Stimulated activated naive CD8-positive, alpha-beta T cell treated with anti-CD3 and anti-CD28 coated beads, Interleukin-15, amount 100 ng/mL, for 72 hours (primary cell): ENCODE measurements around the gene B3GALT6.

Source experiments
- ATAC-seq: fragments of 150-1000 bp; cut with Tn5 transposase; 2 replicates; pipeline ENCODE4 v1.10.0; 2021; ENCODE audit warnings: mild to moderate bottlenecking, moderate library complexity
- DNase-seq, 2 donors: peaks; one replicate each; pipeline ENCODE4 v3.0.0; 2021 to 2022
- H3K27ac Mint-ChIP-seq, 2 donors: one replicate each; pipeline ENCODE4 v1.8.0; 2022; ENCODE audit warnings: mild to moderate bottlenecking in 2 of 2, mixed read lengths in 2 of 2, moderate library complexity in 2 of 2
- H3K27me3 Mint-ChIP-seq: one replicate; pipeline ENCODE4 v1.8.0; 2022; ENCODE audit warnings: mixed read lengths
- H3K4me1 Mint-ChIP-seq: one replicate; pipeline ENCODE4 v1.8.0; 2022; ENCODE audit warnings: mild to moderate bottlenecking, mixed read lengths
- H3K4me3 Mint-ChIP-seq, 2 donors: one replicate each; pipeline ENCODE4 v1.8.0; 2022; ENCODE audit warnings: mild to moderate bottlenecking in 2 of 2, mixed read lengths in 2 of 2, moderate library complexity in 1 of 2
- H3K9me3 Mint-ChIP-seq, 2 donors: one replicate each; pipeline ENCODE4 v1.8.0; 2022; ENCODE audit warnings: mixed read lengths in 2 of 2

Gene B3GALT6

DNA sequence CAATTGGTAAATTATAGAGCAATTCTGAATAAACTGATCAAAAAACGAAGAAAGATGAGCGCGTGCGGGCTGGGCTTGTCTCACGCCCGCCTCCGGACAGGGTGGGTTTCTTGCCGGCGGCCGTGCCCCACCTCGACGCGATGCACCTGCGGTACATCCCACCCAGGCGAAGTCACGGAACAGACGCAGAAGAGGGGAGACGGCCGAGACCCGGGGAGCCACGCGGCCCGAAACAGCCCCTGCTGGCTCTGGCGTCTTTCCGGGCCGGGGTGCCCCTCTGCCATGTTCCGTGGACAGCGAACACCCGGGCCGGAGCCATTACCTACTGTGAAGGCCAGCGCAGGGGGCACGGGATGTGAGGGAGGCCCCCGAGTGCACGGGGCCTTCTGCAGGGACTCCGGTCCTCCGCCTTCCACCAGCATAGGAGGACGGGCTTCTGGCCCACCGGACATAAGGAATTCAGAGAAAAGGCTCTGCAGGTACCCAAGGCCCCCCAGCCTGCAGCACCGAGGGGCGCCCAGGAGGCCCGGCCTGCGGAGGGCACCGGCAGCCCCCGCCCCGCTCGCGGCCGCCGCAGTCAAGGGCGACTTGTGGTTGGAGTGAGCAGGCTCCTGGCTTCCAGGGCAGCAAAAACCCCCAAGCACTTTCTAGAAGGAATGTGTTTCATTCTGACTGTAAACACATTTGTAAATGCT is 22.1 kb downstream of the B3GALT6 start:
- DNase-seq (no peak), ATAC-seq (no peak)
- Mint-ChIP-seq H3K9me3 (no peaks in the 10 kb centered on the region), H3K4me3 (no peak overlapping the region), H3K27ac (peak overlapping the region in 1 of 2 donors; percentile 2), H3K27me3 (no peaks in the 10 kb centered on the region), H3K4me1 (peaks cover 33% of the 10 kb centered on the region)

GRCh38 chr1:1254667-1254998 is 22.6 kb downstream of the B3GALT6 start:
- Mint-ChIP-seq H3K27me3 (no peaks in the 10 kb centered on the region), H3K27ac (no peak overlapping the region), H3K4me1 (peaks cover 32% of the 10 kb centered on the region), H3K9me3 (no peaks in the 10 kb centered on the region), H3K4me3 (no peak overlapping the region)
- ATAC-seq = no peak
- DNase-seq = no peak

DNA sequence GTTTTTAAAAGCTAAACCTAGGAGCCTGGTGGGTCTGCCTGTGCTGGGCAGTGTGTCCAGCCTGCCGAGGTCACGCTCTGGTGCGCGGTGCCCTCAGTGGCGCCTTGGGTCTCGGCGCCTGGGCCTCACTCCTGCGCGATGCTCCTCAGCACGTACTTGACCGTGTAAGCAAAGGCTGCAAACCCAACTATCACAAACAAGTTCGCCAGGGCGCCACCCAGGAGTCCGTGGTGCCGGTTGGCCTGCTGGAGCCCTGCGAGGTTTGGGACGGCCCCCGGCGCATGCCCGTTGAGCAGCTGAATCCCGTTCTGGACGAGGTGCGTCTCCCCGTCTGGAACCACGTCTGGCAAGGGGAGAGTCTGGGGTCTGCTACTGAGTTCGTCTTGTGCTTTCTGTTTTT is 23.0 kb downstream of the B3GALT6 start:
- Mint-ChIP-seq H3K4me3 (no peak overlapping the region), H3K27ac (no peak overlapping the region), H3K27me3 (no peaks in the 10 kb centered on the region), H3K4me1 (peaks cover 32% of the 10 kb centered on the region), H3K9me3 (no peaks in the 10 kb centered on the region)
- ATAC-seq (no peak), DNase-seq (no peak)

DNA sequence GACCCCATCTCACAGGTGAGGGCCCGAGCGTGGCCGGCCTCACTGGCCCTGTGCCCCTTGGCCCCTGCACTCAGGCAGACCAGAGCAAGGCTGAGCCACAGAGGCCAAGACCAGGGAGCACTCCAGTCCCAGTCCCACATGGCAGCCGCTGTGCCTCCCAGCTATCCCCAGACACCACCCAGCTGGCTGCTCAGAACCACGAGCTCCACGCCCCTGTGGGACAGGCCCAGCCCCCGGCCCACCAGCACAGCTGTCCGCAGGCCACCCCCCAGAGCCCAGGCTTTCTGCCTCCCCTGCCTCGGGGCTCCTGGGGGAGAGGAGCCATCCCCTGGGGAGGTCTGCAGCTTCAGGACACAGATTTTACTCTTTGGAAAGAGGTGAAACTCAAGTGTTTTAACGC is 23.6 kb downstream of the B3GALT6 start:
- H3K4me3 Mint-ChIP-seq = no peak overlapping the region
- DNase-seq (no peak), ATAC-seq (no peak)
- H3K9me3 Mint-ChIP-seq = no peaks in the 10 kb centered on the region
- H3K27me3 Mint-ChIP-seq = no peaks in the 10 kb centered on the region
- peak overlapping the region in 1 of 2 donors; percentile 25 for H3K27ac Mint-ChIP-seq
- peaks cover 28% of the 10 kb centered on the region for H3K4me1 Mint-ChIP-seq

DNA sequence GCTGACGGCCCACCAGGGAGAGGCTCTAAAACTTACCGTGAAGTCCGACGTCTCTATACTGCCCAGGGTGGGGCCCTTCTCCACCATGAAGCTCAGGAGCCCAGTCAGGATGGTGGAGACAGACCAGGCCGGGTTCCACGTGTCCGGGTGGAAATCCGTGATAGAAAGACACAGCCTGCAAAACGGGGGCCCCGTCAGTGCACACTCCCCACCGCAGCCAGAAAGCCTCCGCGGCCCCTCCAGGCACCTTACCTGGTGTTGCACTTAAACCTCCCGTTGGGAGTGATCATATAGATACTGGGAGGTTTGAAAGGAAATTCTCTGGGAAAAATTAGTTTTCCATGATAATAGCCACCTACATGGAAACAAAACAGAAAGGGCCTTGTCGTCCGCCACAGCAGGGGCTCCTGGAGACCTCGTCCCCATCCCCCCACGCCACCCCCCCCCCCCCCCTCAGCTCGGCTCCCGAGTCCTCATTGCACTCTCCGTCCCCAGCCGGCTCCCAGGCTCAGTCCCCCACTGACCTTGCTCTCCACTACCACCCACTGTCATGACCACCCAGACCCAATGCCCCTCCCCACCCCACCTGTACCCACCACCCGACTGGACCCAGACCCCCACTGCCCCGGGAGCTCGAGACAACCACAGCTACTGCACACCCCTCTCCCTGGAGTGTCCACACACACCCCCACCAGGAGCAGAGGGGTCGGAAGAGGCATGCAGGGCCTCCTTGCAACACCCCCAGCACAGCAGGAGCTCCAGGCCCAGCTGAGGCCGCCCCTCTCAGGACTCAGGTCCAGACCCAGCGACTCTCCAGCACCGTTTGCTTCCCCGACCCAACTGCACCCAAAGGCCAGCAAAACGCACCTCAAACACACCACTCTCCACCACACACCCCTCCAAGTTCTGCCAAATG is 25.2 kb downstream of the B3GALT6 start:
- no peaks in the 10 kb centered on the region for H3K27me3 Mint-ChIP-seq
- H3K9me3 Mint-ChIP-seq = no peaks in the 10 kb centered on the region
- peaks cover 28% of the 10 kb centered on the region for H3K4me1 Mint-ChIP-seq
- no peak for DNase-seq
- peak overlapping the region in 1 of 2 donors; percentile 42 for H3K27ac Mint-ChIP-seq
- peak; percentile 15 for ATAC-seq
- H3K4me3 Mint-ChIP-seq = no peak overlapping the region

DNA sequence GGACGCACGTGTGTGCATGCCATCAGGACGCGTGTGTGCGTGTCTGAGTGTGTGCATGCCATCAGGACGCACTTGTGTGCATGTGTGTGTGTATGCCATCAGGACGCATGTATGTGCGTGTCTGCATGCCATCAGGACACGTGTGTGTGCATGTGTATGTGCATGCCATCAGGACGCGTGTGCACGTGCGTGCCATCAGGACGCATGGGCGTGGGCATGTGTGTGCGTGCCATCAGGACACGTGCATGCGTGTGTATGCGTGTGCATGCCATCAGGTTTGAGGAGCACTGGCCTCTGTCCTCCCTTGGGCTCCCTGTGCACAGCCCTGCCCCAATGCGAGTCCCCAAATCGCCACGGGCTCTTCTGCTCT is 27.1 kb downstream of the B3GALT6 start:
- Mint-ChIP-seq H3K9me3 (no peaks in the 10 kb centered on the region), H3K4me1 (peaks cover 29% of the 10 kb centered on the region), H3K27ac (no peak overlapping the region), H3K4me3 (no peak overlapping the region), H3K27me3 (no peaks in the 10 kb centered on the region)
- ATAC-seq (no peak), DNase-seq (no peak)

DNA sequence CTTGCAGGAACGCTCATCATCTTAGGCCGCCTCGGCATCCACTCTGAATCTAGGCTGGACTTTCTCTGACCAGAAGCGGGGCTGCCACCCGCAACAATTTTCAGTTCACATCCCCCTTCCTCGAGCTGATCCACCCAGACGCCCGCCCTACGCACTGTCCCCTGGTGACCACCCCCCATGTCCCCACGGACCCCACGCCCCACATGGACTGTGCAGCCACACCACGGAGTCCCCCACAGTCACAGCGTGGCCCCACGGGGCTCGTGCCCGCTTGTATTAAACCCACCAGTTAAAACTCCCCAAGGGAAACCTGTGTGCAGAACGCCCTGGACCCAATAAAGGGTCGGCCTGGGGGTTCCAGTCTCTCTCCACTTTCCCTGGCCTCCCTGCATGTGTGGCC is 27.5 kb downstream of the B3GALT6 start:
- ATAC-seq (peak; percentile 49), DNase-seq (no peak)
- no peak overlapping the region for H3K27ac Mint-ChIP-seq
- H3K9me3 Mint-ChIP-seq = no peaks in the 10 kb centered on the region
- no peak overlapping the region for H3K4me3 Mint-ChIP-seq
- H3K4me1 Mint-ChIP-seq = peaks cover 29% of the 10 kb centered on the region
- H3K27me3 Mint-ChIP-seq = no peaks in the 10 kb centered on the region

DNA sequence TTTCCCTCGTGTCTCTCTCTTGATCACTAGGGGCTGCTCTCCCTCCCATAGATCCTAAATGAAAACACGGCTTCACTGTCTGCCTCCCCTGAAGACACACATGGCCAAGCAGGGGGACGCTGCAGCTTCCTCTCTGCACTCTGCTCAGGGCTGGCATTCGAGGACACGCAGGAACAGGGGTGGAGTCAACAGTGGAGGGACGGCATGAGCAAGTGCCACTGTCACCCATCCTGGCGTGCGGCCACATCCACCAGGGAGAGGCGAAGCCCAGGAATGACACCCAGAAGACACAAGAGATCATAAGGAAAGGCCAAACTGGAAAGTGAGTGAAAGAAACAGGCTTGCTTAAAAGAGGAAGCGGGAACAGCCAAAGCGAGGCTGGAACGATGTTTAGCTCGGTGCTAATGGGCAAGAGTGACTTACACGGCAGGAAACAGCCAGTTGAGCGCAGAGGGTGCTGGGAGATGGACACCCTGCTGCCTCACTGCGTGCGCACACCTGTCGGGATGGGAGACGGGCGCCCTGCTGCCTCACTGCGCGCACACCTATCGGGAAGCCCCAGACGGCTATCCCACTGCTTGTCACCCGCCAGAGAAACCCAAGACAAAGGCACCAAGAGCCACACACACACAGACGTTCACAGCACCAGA is 28.0 kb downstream of the B3GALT6 start:
- Mint-ChIP-seq H3K4me3 (no peak overlapping the region), H3K4me1 (peaks cover 29% of the 10 kb centered on the region), H3K9me3 (no peaks in the 10 kb centered on the region), H3K27me3 (no peaks in the 10 kb centered on the region), H3K27ac (peak overlapping the region in 1 of 2 donors; percentile 58)
- ATAC-seq = no peak
- no peak for DNase-seq

DNA sequence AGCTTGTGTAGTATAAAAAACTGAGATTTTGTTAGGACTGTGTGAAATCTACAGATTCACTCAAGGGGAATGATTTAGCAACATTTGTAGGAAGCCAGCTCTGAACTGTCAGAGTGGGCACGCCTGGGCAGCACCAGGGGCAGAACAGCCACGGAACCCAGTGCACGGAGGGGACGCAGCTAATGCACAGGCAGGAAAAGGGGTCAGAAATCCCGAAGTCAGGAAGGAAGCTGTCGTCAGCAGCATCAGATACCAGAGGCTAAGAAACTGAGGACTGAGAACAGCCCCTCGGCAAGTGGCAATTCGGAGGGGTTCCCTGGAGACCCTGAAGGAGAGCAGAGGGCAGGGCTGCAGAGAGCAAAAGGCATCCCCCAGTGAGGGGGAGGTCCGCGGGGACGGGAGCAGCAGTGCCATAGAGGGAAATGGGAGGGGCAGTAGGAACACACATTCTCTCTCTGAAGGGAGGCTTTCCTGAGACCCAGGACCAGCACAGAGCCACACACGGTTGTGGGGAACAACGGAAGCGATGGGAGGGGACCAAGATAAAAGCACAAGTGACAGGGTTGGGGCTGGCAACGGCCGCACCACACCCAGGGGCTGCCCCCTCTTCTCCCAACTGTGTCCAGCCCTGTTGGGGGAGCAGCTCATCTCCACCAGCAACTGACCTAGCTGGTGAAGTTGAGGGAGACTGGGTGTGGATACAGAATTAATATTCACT is 29.0 kb downstream of the B3GALT6 start:
- H3K4me3 Mint-ChIP-seq = peak overlapping the region in 1 of 2 donors; percentile 28
- ATAC-seq = no peak
- peak overlapping the region in 1 of 2 donors; percentile 58 for H3K27ac Mint-ChIP-seq
- H3K4me1 Mint-ChIP-seq = peaks cover 33% of the 10 kb centered on the region
- H3K27me3 Mint-ChIP-seq = no peaks in the 10 kb centered on the region
- no peaks in the 10 kb centered on the region for H3K9me3 Mint-ChIP-seq
- no peak for DNase-seq

GRCh38 chr1:1262071-1262470 is 30.0 kb downstream of the B3GALT6 start:
- ATAC-seq (no peak), DNase-seq (no peak)
- H3K27me3 Mint-ChIP-seq = no peaks in the 10 kb centered on the region
- peak overlapping the region in 1 of 2 donors; percentile 59 for H3K27ac Mint-ChIP-seq
- no peaks in the 10 kb centered on the region for H3K9me3 Mint-ChIP-seq
- H3K4me1 Mint-ChIP-seq = peaks cover 38% of the 10 kb centered on the region
- H3K4me3 Mint-ChIP-seq = no peak overlapping the region

- H3K4me1 Mint-ChIP-seq = peaks cover 42% of the 10 kb centered on the region
- DNase-seq = no peak
- no peaks in the 10 kb centered on the region for H3K27me3 Mint-ChIP-seq
- ATAC-seq = no peak
- no peak overlapping the region for H3K27ac Mint-ChIP-seq
- no peaks in the 10 kb centered on the region for H3K9me3 Mint-ChIP-seq
- H3K4me3 Mint-ChIP-seq = no peak overlapping the region
These were observed 30.7 kb downstream of the B3GALT6 start for GRCh38 chr1:1262758-1263157.

DNA sequence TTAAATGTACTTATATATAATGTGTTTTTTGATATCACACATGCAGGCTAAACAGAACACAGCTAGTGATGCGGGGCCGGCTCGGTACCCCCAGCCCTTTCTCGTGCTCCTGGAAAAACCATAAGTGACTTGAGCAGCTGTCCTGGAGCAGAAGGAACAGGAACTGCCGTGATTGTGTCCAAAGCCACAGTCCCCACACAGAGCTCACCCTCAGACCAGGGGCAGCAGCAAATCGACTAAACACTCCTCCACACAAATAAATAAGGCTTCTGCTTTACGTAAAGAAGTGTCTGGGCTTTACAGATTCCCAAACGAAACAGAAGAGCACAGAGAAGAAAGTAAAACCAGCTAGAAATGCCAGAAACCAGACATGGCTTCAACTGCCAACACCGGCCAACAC is 32.0 kb downstream of the B3GALT6 start:
- Mint-ChIP-seq H3K27me3 (no peaks in the 10 kb centered on the region), H3K4me3 (no peak overlapping the region), H3K27ac (no peak overlapping the region), H3K9me3 (no peaks in the 10 kb centered on the region), H3K4me1 (peaks cover 50% of the 10 kb centered on the region)
- no peak for ATAC-seq
- DNase-seq = no peak

GRCh38 chr1:1264868-1265272 is 32.8 kb downstream of the B3GALT6 start:
- DNase-seq (no peak), ATAC-seq (no peak)
- Mint-ChIP-seq H3K9me3 (no peaks in the 10 kb centered on the region), H3K4me3 (no peak overlapping the region), H3K4me1 (peaks cover 49% of the 10 kb centered on the region), H3K27me3 (no peaks in the 10 kb centered on the region), H3K27ac (no peak overlapping the region)

GRCh38 chr1:1267488-1268283 is 35.6 kb downstream of the B3GALT6 start:
- no peak for DNase-seq
- peaks cover 63% of the 10 kb centered on the region for H3K4me1 Mint-ChIP-seq
- no peak overlapping the region for H3K4me3 Mint-ChIP-seq
- H3K9me3 Mint-ChIP-seq = no peaks in the 10 kb centered on the region
- no peak overlapping the region for H3K27ac Mint-ChIP-seq
- ATAC-seq = no peak
- no peaks in the 10 kb centered on the region for H3K27me3 Mint-ChIP-seq

DNA sequence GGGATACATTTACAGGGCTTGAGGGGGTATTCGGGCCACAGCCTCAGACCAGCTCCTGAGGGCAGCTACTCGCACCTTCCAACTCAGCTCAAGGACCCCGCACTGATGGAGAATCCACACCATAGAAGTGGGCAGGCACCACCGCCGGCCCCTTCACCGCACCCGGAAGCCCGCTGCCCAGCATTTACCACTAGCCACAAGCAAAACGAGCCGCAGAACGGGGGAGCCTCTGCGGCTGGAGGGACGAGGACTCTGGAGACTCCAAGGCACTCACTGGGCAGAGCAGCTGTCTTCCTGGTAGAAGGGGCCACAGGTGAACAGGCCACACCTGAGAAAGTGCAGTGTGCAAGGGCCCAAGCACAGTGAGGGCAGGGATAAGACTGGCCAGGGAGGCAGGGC is 36.2 kb downstream of the B3GALT6 start:
- H3K4me1 Mint-ChIP-seq = peaks cover 62% of the 10 kb centered on the region
- no peak overlapping the region for H3K4me3 Mint-ChIP-seq
- no peaks in the 10 kb centered on the region for H3K9me3 Mint-ChIP-seq
- no peak overlapping the region for H3K27ac Mint-ChIP-seq
- no peak for ATAC-seq
- no peak for DNase-seq
- H3K27me3 Mint-ChIP-seq = no peaks in the 10 kb centered on the region
